HFF-Myc (cell line): ENCODE measurements around the gene TADA1.

Source experiments
- DNase-seq: peaks from one replicate; pipeline ENCODE4 v3.0.0-alpha.2; 2011; ENCODE audit warnings: low read depth; ENCODE audit errors: extremely low read depth
- H3K4me3 ChIP-seq: replicated peaks from 2 replicates; pipeline ENCODE4 v1.5.1; 2011; ENCODE audit warnings: low read depth, mild to moderate bottlenecking, control low read depth, low read length
- TF ChIP-seq, protein P1 (sequence below): IDR thresholded peaks from 2 replicates; pipeline ENCODE4 v1.5.1; 2012; ENCODE audit warnings: mild to moderate bottlenecking, low read depth, low read length, control low read depth; ENCODE audit errors: missing control alignments

The TADA1 gene

DNA sequence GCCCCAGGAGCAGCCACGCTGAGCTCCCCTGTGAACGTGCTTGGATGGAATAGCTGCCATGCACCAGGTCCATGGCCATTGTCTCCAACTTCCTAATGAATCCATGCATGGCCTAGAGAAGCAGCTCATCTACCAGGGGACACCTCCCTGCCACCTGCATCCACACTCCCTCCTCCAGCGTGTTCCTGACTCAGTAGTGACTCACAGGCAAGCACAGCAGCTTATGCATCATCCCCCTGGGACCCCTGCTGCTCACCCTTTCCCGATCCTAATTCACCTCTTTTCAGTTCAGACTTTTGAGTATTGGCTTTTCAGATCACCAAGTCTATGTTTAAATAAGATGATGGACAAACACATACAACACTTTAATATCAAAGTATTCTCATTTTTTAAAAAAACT is 39.9 kb upstream of the TADA1 start:
- no peak for DNase-seq

DNA sequence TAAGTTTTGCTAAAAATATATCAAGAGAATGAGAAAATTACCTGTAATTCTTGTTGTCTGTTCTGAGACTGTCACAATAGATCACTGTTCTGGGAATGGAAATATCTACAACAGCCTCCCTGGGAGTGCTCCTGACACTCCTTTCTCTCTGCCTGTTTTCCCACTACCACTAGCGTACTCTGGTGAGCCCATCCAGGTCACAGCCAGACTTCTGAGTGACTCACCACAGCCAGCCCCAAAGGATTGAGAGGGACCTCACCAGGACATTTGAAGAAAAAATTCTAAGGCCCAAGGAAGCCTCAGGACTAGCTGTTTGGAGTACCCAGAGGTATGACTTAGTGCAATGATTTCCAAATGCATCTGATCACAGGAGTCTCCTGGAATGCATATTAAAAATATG is 39.0 kb upstream of the TADA1 start:
- TF ChIP-seq, protein P1, sequence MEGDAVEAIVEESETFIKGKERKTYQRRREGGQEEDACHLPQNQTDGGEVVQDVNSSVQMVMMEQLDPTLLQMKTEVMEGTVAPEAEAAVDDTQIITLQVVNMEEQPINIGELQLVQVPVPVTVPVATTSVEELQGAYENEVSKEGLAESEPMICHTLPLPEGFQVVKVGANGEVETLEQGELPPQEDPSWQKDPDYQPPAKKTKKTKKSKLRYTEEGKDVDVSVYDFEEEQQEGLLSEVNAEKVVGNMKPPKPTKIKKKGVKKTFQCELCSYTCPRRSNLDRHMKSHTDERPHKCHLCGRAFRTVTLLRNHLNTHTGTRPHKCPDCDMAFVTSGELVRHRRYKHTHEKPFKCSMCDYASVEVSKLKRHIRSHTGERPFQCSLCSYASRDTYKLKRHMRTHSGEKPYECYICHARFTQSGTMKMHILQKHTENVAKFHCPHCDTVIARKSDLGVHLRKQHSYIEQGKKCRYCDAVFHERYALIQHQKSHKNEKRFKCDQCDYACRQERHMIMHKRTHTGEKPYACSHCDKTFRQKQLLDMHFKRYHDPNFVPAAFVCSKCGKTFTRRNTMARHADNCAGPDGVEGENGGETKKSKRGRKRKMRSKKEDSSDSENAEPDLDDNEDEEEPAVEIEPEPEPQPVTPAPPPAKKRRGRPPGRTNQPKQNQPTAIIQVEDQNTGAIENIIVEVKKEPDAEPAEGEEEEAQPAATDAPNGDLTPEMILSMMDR, result no peak
- no peak for DNase-seq
- H3K4me3 ChIP-seq, result no peak overlapping the region

More for the DNA sequence above, 39.9 kb upstream of the TADA1 start:
- TF ChIP-seq, protein P1, result no peak
- no peak overlapping the region for H3K4me3 ChIP-seq

DNA sequence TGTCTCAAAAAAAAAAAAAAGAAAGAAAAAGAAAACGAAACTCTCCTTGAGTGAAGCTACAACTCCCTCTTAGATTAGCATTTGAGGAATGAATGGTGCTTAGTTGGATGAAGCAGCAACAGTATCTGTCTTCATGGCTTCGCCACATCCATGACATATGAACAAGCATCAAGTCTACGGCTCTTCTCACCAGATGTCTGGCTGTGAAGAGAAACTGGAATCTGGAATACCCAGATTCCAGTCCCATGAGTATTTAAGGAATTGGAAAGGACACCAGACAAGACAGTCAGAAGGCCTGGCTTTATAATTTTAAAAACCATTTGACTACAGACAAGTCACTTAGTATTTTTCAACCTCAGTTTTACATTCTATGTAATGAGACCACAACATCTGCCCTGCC is 38.0 kb upstream of the TADA1 start:
- no peak for DNase-seq
- TF ChIP-seq, protein P1, result no peak
- H3K4me3 ChIP-seq, result no peak overlapping the region

DNA sequence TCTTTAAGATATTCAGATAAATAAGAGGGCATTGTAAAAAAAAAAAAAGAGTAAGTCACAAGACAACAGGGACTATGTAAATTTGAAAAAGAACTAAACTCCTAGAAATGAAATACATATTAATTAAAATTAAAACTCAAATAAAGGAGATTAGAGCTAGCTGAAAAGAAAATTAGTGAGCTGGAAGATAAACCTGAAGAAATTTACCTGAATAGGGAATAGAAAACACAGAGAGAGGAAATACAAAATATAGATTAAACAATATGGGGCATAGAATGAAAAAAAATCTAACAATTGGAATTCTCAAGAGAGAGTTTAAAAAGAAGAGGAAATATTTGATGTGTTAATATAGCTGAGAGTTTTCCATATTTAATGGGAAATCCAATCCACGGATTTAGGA is 35.6 kb upstream of the TADA1 start:
- TF ChIP-seq, protein P1, result no peak
- DNase-seq, result no peak
- H3K4me3 ChIP-seq, result no peak overlapping the region

DNA sequence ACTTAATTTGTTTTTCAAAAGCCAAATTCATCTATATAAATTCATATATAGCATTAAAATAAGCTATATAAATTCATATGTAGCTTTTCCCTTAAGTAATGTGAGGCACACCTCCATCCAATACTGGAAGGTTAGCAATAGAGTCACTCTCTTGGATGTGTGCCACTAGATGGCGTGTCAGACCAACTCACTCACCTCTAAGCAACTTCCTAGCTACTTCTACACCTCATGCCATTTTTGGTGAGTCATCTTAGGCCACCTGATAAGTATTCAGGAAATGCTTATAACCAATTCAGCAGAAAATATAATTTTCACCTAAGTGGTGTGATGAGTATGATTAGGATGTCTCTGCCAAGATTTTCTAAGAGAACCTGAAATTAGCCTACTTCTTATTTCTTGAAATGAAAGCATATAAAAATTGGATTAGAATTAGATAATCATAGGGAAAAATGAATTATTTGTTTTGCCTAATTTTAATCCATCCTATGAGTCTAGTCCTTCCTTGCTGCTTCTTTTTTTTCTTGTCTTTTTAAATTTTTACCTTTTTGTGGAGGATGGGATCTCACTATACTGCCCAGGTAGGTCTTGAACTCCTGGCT is 34.4 kb upstream of the TADA1 start:
- no peak overlapping the region for H3K4me3 ChIP-seq
- peak; percentile 67 for DNase-seq
- TF ChIP-seq, protein P1, result peak; percentile 64

DNA sequence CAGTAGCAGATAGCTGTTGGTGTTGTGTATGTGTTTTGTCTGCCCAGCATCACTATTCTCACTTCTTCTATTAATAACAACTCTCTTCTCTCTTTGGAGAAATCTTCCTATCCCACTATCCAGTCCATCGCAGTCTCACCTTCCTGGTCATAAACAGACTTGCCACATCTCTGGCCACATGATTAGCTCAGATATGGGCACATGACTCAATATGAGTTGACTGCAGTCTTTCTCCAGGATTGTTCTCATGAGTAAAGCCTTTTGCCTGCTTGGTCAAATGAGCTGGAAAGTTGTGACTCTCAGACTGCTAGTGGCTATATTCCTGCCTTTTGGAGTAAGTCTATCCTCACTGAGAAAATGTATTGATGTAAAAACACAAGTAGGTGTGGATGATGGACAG is 32.9 kb upstream of the TADA1 start:
- DNase-seq, result no peak
- TF ChIP-seq, protein P1, result no peak
- no peak overlapping the region for H3K4me3 ChIP-seq

DNA sequence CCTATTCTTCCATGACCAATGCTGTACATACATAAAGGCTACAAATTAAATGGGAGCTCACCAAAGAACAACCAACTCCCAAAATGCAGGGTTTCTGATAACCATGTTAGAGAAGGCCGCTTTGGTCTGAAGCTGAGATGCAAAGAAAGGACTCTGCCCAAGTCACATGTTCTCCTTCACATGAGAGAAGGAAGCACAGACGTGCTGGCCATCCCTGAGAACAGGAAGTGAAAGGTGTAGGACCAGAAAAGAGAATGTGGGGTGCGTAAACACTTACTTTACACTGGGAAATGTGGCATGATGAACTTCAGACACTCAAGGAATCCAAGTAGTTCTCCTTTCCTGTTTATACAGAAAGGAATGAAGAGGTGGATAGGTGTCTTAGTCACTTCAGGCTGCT is 31.7 kb upstream of the TADA1 start:
- TF ChIP-seq, protein P1, result no peak
- H3K4me3 ChIP-seq, result no peak overlapping the region
- no peak for DNase-seq
